ENCODE measurements around the gene KCTD15.

DNA sequence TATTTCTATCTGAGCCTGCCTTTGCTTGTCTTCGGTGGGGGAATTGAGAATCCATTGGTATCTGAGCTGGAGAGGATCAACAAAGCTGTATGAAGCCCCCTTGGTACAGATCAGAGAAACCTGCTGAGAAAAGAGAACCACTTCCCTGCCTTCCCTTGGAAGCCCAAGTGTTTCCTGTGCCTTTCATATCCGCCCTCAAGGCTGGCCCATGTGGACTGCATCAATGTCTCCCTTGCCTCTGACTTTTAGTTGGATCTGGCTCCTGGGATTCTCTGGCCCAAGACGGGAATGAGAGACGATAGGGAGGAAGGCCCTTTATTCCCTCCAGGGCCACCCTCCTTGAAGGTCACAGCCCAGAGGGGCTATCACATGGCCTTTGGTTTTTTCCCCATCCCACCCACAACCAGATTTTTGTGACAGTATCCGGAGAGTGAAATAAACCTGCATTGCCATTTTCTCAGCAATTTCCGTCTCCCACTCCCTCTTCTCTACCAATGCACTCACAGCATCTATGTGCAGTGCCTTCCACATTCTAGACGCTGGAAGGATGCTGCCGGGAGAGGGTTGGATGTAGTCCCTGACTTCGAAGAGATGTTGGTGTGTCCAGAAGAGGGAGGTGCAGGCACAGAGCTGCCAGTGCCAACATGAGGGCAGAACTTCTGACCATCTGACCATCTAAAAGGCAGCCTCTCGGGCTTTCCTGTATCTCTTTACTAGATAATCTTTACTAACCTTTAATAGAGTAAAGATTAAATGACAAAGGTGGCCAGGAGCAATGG lies 63.8 kb downstream of the KCTD15 start:
- TF ChIP-seq, protein P1, sequence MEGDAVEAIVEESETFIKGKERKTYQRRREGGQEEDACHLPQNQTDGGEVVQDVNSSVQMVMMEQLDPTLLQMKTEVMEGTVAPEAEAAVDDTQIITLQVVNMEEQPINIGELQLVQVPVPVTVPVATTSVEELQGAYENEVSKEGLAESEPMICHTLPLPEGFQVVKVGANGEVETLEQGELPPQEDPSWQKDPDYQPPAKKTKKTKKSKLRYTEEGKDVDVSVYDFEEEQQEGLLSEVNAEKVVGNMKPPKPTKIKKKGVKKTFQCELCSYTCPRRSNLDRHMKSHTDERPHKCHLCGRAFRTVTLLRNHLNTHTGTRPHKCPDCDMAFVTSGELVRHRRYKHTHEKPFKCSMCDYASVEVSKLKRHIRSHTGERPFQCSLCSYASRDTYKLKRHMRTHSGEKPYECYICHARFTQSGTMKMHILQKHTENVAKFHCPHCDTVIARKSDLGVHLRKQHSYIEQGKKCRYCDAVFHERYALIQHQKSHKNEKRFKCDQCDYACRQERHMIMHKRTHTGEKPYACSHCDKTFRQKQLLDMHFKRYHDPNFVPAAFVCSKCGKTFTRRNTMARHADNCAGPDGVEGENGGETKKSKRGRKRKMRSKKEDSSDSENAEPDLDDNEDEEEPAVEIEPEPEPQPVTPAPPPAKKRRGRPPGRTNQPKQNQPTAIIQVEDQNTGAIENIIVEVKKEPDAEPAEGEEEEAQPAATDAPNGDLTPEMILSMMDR (IDR thresholded peaks at IDR 0.05; ENCODE audit: low read length): no peak
- TF ChIP-seq EZH2 (IDR thresholded peaks at IDR 0.05; ENCODE audit: borderline replicate concordance, low read length): no peak
